ENCODE results near the gene HDAC5.

Gene HDAC5

GRCh38 chr17:44071772-44072171 is 51.7 kb downstream of the HDAC5 start:
- Histone ChIP-seq H3K36me3 (ENCODE audit: low read depth) (peaks cover 34% of the 10 kb centered on the region), H3K27me3 (ENCODE audit: insufficient read depth, poor library complexity, severe bottlenecking) (no peaks in the 10 kb centered on the region), H3K9me3 (ENCODE audit: severe bottlenecking) (no peaks in the 10 kb centered on the region), H3K4me3 (ENCODE audit: severe bottlenecking) (peak overlapping the region; percentile 62), H3K27ac (ENCODE audit: poor library complexity, severe bottlenecking) (peak overlapping the region; percentile 82), H3K4me1 (ENCODE audit: insufficient read depth, poor library complexity, severe bottlenecking) (peaks cover 4% of the 10 kb centered on the region)
- ATAC-seq (ENCODE audit: low read depth) (no peak), DNase-seq (ENCODE audit: low spot score) (no peak)
- no peak for TF ChIP-seq CTCF (IDR thresholded peaks at IDR 0.05; ENCODE audit: poor library complexity, severe bottlenecking)

- no peak for DNase-seq (ENCODE audit: low spot score)
- H3K4me1 ChIP-seq (ENCODE audit: insufficient read depth, poor library complexity, severe bottlenecking): peaks cover 4% of the 10 kb centered on the region
These were observed 52.3 kb downstream of the HDAC5 start for GRCh38 chr17:44071198-44071520.

GRCh38 chr17:44070455-44071197 is 52.8 kb downstream of the HDAC5 start, which contains the start of gene G6PC3:
Gene G6PC3 (plus strand): TSS chr17:44070735. CDS start chr17:44070966, 231 bp downstream.
- no peaks in the 10 kb centered on the region for H3K9me3 ChIP-seq (ENCODE audit: severe bottlenecking)
- peak within 1 kb of the TSS; percentile 82 for H3K27ac ChIP-seq (ENCODE audit: poor library complexity, severe bottlenecking)
- H3K36me3 ChIP-seq (ENCODE audit: low read depth): peaks cover 23% of the 10 kb centered on the region
- H3K27me3 ChIP-seq (ENCODE audit: insufficient read depth, poor library complexity, severe bottlenecking): no peaks in the 10 kb centered on the region
- DNase-seq (ENCODE audit: low spot score) (peak; percentile 99), ATAC-seq (ENCODE audit: low read depth) (peak; percentile 83)
- peaks cover 4% of the 10 kb centered on the region for H3K4me1 ChIP-seq (ENCODE audit: insufficient read depth, poor library complexity, severe bottlenecking)
- H3K4me3 ChIP-seq (ENCODE audit: severe bottlenecking): peak within 1 kb of the TSS; percentile 62
- no peak for TF ChIP-seq CTCF (IDR thresholded peaks at IDR 0.05; ENCODE audit: poor library complexity, severe bottlenecking)

More at GRCh38 chr17:44071198-44071520, 52.3 kb downstream of the HDAC5 start:
- Histone ChIP-seq H3K9me3 (ENCODE audit: severe bottlenecking) (no peaks in the 10 kb centered on the region), H3K27ac (ENCODE audit: poor library complexity, severe bottlenecking) (peak overlapping the region; percentile 82), H3K27me3 (ENCODE audit: insufficient read depth, poor library complexity, severe bottlenecking) (no peaks in the 10 kb centered on the region), H3K4me3 (ENCODE audit: severe bottlenecking) (peak overlapping the region; percentile 62), H3K36me3 (ENCODE audit: low read depth) (peaks cover 28% of the 10 kb centered on the region)
- ATAC-seq (ENCODE audit: low read depth): no peak
- TF ChIP-seq CTCF (IDR thresholded peaks at IDR 0.05; ENCODE audit: poor library complexity, severe bottlenecking): no peak

GRCh38 chr17:44069974-44070454 is 53.4 kb downstream of the HDAC5 start:
- ATAC-seq (ENCODE audit: low read depth): no peak
- TF ChIP-seq CTCF (IDR thresholded peaks at IDR 0.05; ENCODE audit: poor library complexity, severe bottlenecking): no peak
- Histone ChIP-seq H3K27me3 (ENCODE audit: insufficient read depth, poor library complexity, severe bottlenecking) (no peaks in the 10 kb centered on the region), H3K9me3 (ENCODE audit: severe bottlenecking) (no peaks in the 10 kb centered on the region), H3K4me3 (ENCODE audit: severe bottlenecking) (peak overlapping the region; percentile 62), H3K4me1 (ENCODE audit: insufficient read depth, poor library complexity, severe bottlenecking) (peaks cover 4% of the 10 kb centered on the region), H3K27ac (ENCODE audit: poor library complexity, severe bottlenecking) (peak overlapping the region; percentile 82), H3K36me3 (ENCODE audit: low read depth) (peaks cover 17% of the 10 kb centered on the region)
- no peak for DNase-seq (ENCODE audit: low spot score)

GRCh38 chr17:44067545-44067940 is 55.9 kb downstream of the HDAC5 start:
- no peak for ATAC-seq (ENCODE audit: low read depth)
- Histone ChIP-seq H3K4me3 (ENCODE audit: severe bottlenecking) (no peak overlapping the region), H3K36me3 (ENCODE audit: low read depth) (peaks cover 19% of the 10 kb centered on the region), H3K4me1 (ENCODE audit: insufficient read depth, poor library complexity, severe bottlenecking) (peaks cover 9% of the 10 kb centered on the region), H3K27me3 (ENCODE audit: insufficient read depth, poor library complexity, severe bottlenecking) (no peaks in the 10 kb centered on the region), H3K9me3 (ENCODE audit: severe bottlenecking) (no peaks in the 10 kb centered on the region), H3K27ac (ENCODE audit: poor library complexity, severe bottlenecking) (no peak overlapping the region)
- TF ChIP-seq CTCF (IDR thresholded peaks at IDR 0.05; ENCODE audit: poor library complexity, severe bottlenecking): no peak
- no peak for DNase-seq (ENCODE audit: low spot score)

All from RWPE2 (cell line).